DOHH2 (cell line): ENCODE results near the gene RASGRP4.
A peak's percentile ranks its signal among the peaks of the same experiment; 100 is the strongest.

Source experiments
- H3F3A ChIP-seq: fragments of 200-600 bp; sonication (generic), shearing (Covaris generic); 2 replicates; pipeline ENCODE4 v1.6.0; 2016; ENCODE audit warnings: antibody characterized with exemption, mild to moderate bottlenecking; ENCODE audit not compliant: control insufficient read depth, insufficient read depth
- H3K27ac ChIP-seq: fragments of 200-600 bp; sonication (generic); 2 replicates; pipeline ENCODE4 v1.5.1; 2014; ENCODE audit warnings: low read depth, mild to moderate bottlenecking, low read length, moderate library complexity
- H3K27me3 ChIP-seq: fragments of 200-600 bp; sonication (generic); 2 replicates; pipeline ENCODE4 v1.6.1; 2014; ENCODE audit warnings: mild to moderate bottlenecking, low read length, mixed read lengths; ENCODE audit not compliant: control insufficient read depth
- H3K36me3 ChIP-seq: fragments of 200-600 bp; sonication (generic); 2 replicates; pipeline ENCODE4 v1.6.1; 2014; ENCODE audit warnings: mild to moderate bottlenecking, low read length, moderate library complexity, mixed read lengths; ENCODE audit not compliant: control insufficient read depth
- H3K4me1 ChIP-seq: fragments of 200-600 bp; sonication (generic); 2 replicates; pipeline ENCODE4 v1.6.1; 2014; ENCODE audit warnings: mild to moderate bottlenecking, low read length, mixed read lengths; ENCODE audit not compliant: control insufficient read depth
- H3K4me2 ChIP-seq: fragments of 200-600 bp; sonication (generic); 2 replicates; pipeline ENCODE4 v1.6.0; 2014; ENCODE audit warnings: mild to moderate bottlenecking, low read length, moderate library complexity
- H3K4me3 ChIP-seq: fragments of 200-600 bp; sonication (generic); 2 replicates; pipeline ENCODE4 v1.5.1; 2014; ENCODE audit warnings: mild to moderate bottlenecking, low read length, mixed read lengths
- H3K79me2 ChIP-seq: fragments of 200-600 bp; sonication (generic); 2 replicates; pipeline ENCODE4 v1.6.1; 2014; ENCODE audit warnings: mild to moderate bottlenecking, low read length, mixed read lengths; ENCODE audit not compliant: control insufficient read depth
- H3K9me2 ChIP-seq: fragments of 200-600 bp; sonication (generic); replicated peaks from 2 replicates; pipeline ENCODE4 v1.6.1; 2014; ENCODE audit warnings: mild to moderate bottlenecking, low read length, mixed read lengths; ENCODE audit not compliant: control insufficient read depth
- H3K9me3 ChIP-seq: fragments of 200-600 bp; sonication (generic); 2 replicates; pipeline ENCODE4 v1.6.1; 2014; ENCODE audit warnings: antibody characterized with exemption, low read length, mixed read lengths; ENCODE audit not compliant: control insufficient read depth, insufficient read depth
- H4K20me1 ChIP-seq: fragments of 200-600 bp; sonication (generic); 2 replicates; pipeline ENCODE4 v1.6.0; 2014; ENCODE audit warnings: low read depth, mild to moderate bottlenecking, antibody characterized with exemption, low read length, moderate library complexity; ENCODE audit not compliant: control insufficient read depth, insufficient read depth
- EZH2phosphoT487 ChIP-seq: fragments of 200-600 bp; sonication (generic); IDR thresholded peaks from 2 replicates; pipeline ENCODE4 v1.6.1; 2017; ENCODE audit warnings: borderline replicate concordance, mild to moderate bottlenecking, antibody characterized with exemption, low read length, moderate library complexity, mixed read lengths
- TF ChIP-seq, protein P1 (sequence below): fragments of 200-600 bp; sonication (generic); IDR thresholded peaks from one replicate; pipeline ENCODE4 v1.5.1; 2014; ENCODE audit warnings: antibody characterized with exemption, mild to moderate bottlenecking, low read depth, low read length; ENCODE audit not compliant: poor library complexity, severe bottlenecking

Gene RASGRP4

DNA sequence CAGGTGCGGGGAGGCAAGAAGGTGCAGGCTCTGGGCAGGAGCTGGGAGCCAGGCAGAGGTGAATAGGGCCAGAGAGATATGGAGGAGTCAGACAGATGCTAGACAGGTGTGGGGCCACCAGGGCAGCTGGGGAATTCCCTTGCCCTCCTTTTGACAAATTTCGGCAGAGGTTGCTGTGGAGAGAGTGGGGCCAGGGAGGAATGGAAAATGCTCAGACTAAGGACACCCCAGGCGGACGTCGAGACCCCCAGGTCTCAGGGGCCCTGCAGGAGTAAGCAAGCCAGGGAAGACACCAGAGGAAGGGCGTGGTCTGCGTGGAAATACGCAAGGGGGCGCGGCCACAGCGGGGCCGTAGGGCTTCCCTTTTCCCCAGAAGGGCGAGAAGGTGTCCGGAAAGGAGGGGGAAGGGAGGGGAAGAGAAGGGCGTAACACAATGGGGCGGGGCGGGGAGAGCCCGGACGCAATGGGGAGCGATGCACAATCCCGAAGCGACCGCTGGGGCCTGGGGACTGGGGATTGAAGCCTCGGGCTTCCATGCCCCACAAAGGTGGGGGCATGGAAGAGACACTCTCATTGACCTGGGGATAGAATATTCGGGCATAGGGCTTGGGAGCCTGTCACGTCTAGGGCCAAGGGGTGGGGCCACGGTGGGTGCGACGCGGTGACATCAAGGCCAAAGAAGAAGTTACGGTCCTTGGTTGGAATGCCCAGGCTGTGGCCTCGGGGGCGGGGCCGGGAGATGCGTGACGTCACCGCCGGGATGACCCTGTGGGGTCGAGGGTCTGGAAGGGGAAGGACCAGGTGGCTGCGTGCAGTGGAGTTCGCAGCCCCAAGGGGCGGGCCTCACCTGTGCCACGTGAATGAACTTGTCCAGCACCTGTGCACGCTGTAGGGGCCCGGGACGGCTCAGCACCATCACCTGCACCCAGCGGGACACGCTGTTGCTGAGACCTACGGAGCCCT, 8.2 kb downstream of the RASGRP4 start:
- Histone ChIP-seq H3F3A (peaks cover 4% of the 10 kb centered on the region), H4K20me1 (no peaks in the 10 kb centered on the region), H3K27me3 (no peaks in the 10 kb centered on the region), H3K4me3 (peak overlapping the region; percentile 77), H3K4me1 (peaks cover 20% of the 10 kb centered on the region), H3K9me3 (no peaks in the 10 kb centered on the region), H3K4me2 (peak overlapping the region; percentile 80), H3K36me3 (no peaks in the 10 kb centered on the region), H3K27ac (no peak overlapping the region), H3K79me2 (no peaks in the 10 kb centered on the region), H3K9me2 (no peaks in the 10 kb centered on the region)
- no peak for TF ChIP-seq EZH2phosphoT487
- TF ChIP-seq, protein P1, sequence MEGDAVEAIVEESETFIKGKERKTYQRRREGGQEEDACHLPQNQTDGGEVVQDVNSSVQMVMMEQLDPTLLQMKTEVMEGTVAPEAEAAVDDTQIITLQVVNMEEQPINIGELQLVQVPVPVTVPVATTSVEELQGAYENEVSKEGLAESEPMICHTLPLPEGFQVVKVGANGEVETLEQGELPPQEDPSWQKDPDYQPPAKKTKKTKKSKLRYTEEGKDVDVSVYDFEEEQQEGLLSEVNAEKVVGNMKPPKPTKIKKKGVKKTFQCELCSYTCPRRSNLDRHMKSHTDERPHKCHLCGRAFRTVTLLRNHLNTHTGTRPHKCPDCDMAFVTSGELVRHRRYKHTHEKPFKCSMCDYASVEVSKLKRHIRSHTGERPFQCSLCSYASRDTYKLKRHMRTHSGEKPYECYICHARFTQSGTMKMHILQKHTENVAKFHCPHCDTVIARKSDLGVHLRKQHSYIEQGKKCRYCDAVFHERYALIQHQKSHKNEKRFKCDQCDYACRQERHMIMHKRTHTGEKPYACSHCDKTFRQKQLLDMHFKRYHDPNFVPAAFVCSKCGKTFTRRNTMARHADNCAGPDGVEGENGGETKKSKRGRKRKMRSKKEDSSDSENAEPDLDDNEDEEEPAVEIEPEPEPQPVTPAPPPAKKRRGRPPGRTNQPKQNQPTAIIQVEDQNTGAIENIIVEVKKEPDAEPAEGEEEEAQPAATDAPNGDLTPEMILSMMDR = peak; percentile 11

DNA sequence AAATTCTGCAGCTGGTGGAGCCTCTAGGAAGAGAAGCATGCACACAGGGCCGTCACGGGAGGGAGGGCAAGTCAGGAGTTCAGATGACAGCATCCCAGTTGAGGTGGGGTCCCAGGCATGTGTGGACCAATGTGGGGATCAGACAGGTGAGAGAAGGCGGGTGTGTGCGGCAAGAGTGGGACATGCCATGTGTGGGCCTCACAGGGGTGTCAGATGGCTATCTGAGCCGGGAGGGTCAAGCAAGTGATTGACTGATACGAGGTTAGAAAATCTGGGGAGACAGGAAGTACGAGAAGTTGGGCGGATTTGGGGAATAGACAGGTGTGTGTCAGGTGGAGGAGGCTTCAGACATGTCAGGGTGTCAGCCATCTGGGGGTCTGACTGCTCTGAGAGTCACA, 8.9 kb downstream of the RASGRP4 start:
- H3K4me3 ChIP-seq = peak overlapping the region; percentile 77
- no peaks in the 10 kb centered on the region for H3K36me3 ChIP-seq
- TF ChIP-seq EZH2phosphoT487 = no peak
- TF ChIP-seq, protein P1 = no peak
- H3K27me3 ChIP-seq = no peaks in the 10 kb centered on the region
- H3K4me2 ChIP-seq = peak overlapping the region; percentile 80
- no peaks in the 10 kb centered on the region for H3K9me2 ChIP-seq
- H4K20me1 ChIP-seq = no peaks in the 10 kb centered on the region
- H3K79me2 ChIP-seq = no peaks in the 10 kb centered on the region
- H3K27ac ChIP-seq = no peak overlapping the region
- peaks cover 20% of the 10 kb centered on the region for H3K4me1 ChIP-seq
- no peaks in the 10 kb centered on the region for H3K9me3 ChIP-seq
- peaks cover 4% of the 10 kb centered on the region for H3F3A ChIP-seq

DNA sequence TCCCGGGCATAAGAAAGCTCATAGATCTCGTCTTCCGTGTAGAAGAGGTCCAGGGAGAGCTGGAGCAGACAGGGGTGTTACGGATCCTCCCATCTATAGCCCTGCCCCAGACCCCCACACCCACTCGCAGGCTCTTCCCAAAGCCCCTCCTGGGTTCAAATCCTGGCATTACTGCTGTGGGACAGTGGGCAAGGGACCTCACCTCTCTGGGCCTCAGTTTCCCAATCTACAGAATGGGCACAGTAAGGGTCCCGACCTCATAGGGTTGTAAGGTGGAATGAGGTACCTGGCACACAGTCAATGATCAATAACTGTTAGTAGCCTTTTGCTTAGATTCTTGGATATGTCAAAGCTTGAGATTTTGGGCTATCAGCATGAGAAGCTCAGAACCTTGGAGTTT, 12.6 kb downstream of the RASGRP4 start:
- H3K9me3 ChIP-seq = no peaks in the 10 kb centered on the region
- TF ChIP-seq, protein P1 = no peak
- TF ChIP-seq EZH2phosphoT487 = no peak

More for the DNA sequence above, 12.6 kb downstream of the RASGRP4 start:
- Histone ChIP-seq H3K36me3 (no peaks in the 10 kb centered on the region), H3K27me3 (no peaks in the 10 kb centered on the region), H3K79me2 (no peaks in the 10 kb centered on the region), H3K4me3 (no peak overlapping the region), H3K27ac (no peak overlapping the region), H3F3A (no peaks in the 10 kb centered on the region), H3K4me2 (no peak overlapping the region), H3K4me1 (peaks cover 14% of the 10 kb centered on the region), H3K9me2 (no peaks in the 10 kb centered on the region), H4K20me1 (0 out of 2 replicates have a peak, but pooled peaks cover 2% of the 10 kb centered on the region)
